HG03103 (cell line): ENCODE measurements around the gene LRRC4B.

ENCODE experiments used
- ATAC-seq: cut with Tn5 transposase; IDR thresholded peaks from one replicate; pipeline ENCODE4 v1.9.1; 2021; ENCODE audit warnings: low read depth; ENCODE audit not compliant: unreplicated experiment

The LRRC4B gene

GRCh38 chr19:50554212-50554611 lies 14.0 kb downstream of the LRRC4B start:
- ATAC-seq, result no peak

- no peak for ATAC-seq
Measured at GRCh38 chr19:50553134-50553703, 15.0 kb downstream of the LRRC4B start.

- no peak for ATAC-seq
Measured at GRCh38 chr19:50552540-50552939, 15.7 kb downstream of the LRRC4B start.

- ATAC-seq, result no peak
Measured at GRCh38 chr19:50551715-50552187, 16.5 kb downstream of the LRRC4B start.

- ATAC-seq, result no peak
Measured at GRCh38 chr19:50551034-50551714, 17.1 kb downstream of the LRRC4B start.

DNA sequence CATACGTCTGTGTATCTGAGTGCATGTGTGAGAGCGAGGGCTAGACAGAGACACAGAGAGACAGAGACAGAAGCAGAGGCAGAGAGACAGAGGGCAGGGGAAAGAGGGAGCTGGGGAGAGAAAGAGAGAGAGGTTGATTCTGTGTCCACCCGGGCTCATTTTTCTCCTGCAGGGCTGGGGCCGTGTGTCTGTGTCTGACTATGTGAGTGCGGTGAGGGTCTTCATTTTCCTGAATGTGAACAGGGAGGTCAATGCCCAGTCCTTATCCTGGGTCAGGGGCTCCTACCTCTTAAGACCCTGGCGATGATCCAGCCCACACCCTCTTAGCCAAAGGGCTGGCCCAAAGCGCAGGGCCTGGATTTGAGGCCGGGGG lies 17.7 kb downstream of the LRRC4B start:
- ATAC-seq, result no peak

GRCh38 chr19:50549927-50550593 lies 18.2 kb downstream of the LRRC4B start:
- ATAC-seq, result no peak

DNA sequence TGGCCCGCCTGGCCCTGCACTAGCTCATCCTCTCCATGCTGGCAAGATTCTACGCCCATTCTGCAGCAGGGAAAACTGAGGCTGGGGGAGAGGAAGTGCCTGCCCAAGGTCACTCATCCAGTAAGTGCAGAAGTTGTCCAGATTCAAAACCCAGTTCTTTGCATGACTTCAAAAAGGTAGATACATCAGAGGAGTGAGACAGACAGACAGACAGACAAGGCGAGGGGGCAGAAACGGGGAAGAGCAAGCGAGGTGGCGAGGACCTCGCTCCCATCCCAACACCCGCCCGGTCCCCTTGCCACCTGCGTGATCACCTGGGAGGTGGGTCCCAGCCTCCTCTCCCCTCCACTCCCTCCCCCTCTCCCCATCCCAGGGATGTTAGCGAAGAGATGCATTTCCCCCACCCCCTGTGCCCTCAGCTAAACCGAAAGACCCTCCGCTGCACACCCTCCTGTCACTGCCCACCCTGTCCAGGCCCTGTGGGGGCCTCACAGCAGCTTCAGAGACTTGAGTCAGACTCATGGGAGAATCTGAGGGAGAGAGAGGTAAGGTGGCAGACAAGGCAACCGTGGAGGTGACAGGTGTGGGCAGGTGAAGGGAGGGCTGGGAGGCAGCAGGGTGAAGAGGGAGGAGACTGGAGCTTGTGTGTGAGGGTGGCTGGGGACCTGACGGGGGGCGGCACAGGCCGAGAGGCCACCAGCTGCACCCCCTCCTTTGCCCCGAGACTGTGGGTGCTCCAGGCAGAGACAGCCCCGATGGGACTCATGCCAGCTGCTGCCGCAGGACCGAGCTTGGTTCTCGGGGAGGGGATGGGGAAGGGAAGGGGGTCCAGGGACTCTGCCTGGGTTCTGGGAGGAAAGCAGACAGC lies 18.9 kb downstream of the LRRC4B start:
- ATAC-seq, result no peak

- no peak for ATAC-seq
Measured at GRCh38 chr19:50548191-50549058, 19.8 kb downstream of the LRRC4B start.

GRCh38 chr19:50547385-50548190 lies 20.6 kb downstream of the LRRC4B start:
- ATAC-seq, result no peak

DNA sequence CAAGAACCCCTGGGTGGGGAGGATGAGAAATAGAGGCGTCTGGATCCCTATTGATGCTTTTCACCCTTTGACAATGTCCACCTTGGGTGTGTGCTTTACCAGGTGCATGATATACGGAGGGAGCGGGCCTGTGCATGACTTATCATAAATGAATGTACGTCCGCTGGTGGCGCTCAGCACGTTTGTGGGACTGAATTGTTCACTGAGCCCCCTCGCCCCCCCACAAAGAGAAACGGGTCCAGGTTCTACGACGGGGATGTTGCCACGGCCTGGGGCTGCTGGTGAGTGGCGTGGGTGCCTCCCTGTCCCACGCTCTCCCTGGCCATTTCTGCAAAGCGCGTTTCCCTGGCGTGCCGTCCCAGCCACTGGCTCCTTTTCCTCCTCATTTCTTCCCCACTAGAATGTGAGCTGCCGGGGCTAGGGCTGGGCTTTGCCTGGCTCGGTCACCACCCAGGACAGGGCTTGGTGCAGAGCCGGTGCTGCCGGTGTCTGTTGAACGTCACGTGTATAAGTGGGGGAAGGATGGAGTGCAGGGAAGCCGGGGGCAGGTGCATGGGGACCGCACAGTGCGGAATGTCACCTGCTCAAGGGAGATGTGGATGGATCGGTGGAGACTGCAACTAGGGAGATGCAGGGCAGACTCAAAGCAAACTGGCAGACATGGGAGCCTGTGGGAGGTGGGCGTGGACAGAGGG lies 21.6 kb downstream of the LRRC4B start:
- ATAC-seq, result no peak

DNA sequence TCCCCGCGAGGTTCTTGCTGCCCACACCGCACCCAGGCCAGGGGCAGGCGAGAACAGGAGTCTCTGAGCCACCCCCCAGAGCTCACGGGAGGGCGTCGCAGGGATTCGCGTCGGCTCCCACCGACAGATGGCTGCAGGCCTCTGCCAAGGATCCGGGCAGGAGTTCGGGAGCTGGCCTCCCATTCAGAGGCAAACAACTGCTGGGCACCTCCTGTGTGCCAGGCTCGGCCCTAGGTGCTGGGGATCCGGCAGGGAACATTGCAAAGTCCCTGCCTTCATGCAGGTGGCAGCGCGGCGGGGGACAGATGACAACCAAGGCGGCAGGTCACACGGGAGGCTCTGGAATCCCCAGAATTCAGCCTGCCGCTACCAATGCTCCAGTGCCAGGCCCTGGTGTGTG lies 25.3 kb downstream of the LRRC4B start:
- no peak for ATAC-seq

- ATAC-seq, result no peak
Measured at GRCh38 chr19:50537769-50538230, 30.4 kb downstream of the LRRC4B start.

DNA sequence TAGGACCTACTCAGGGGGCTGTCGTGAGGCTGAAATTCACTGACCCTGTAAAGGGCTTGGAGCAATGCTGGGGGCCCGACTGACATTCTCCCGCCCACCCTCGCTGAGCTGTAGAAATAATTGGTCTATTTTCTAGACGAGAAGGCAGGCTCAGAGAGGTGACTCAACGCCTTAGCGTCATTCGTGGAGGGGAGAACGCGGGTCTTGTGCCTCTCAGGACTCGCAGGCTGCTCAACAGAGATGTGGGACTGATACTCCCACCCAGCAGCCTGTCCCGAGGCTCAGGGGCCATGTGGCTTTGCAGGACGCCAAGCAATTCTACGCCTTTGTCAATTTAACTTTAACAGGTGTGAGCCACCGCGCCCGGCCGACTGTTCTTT lies 30.9 kb downstream of the LRRC4B start:
- ATAC-seq, result no peak

DNA sequence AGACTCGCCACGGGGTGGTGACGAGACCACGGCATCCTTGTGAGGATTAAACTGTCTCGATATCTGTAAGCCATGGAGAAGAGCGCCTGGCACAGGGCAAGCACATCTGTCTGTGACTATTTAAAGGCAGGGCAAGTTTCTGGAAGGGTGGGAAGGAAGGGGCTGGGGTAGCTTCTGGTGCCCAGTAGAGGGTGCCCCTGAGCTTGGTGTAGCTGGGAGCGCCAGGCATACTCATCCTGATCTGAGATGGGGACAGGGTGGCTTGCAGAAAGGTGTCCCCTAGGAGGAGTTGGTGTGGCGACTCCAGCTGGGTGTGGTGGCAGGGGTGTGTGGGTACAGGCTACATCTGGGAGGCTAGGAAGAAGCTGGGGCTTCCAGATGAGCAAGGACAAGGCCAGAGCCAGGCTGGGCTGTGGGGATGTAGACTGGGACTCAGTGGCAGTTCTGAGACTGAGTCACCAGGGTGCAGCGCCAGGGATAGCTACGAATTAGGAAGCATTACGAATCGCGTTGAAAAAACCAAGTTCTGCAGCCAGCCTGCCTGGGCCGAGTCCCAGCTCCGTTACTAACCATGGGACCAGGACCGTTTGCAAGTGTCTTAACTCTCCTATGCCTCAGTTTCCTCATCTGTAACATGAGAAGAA lies 31.5 kb downstream of the LRRC4B start:
- no peak for ATAC-seq

GRCh38 chr19:50535672-50536187 lies 32.5 kb downstream of the LRRC4B start:
- no peak for ATAC-seq

- no peak for ATAC-seq
Measured at GRCh38 chr19:50534478-50534877, 33.8 kb downstream of the LRRC4B start.

DNA sequence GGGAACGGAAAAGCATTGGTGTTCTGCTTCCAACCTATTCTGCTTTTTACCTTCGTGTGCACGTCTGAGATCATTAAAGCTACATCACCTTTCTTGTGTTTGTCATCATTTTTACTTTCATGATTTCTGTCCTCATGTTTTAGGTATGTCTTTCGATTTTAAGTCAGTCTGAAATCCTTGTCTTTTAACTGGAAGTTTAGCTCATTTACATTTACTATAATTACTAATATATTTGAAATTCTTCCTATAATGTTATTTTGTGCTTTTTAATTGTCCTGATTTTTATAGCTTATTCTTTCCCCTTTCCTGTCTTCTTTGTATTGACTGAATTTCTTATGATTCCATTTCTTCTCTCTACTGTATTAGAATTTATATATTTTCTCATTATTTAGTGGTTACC lies 35.3 kb downstream of the LRRC4B start:
- ATAC-seq, result no peak
